ENCODE measurements around the gene ZBTB20. TPM values are rescaled to one million over a fixed set of nuclear protein-coding genes. Genes with fewer than 3 reads are reported as not detected.

Gene ZBTB20
- total RNA-seq, 1 experiment from 2014 or later = 10.7 TPM

DNA sequence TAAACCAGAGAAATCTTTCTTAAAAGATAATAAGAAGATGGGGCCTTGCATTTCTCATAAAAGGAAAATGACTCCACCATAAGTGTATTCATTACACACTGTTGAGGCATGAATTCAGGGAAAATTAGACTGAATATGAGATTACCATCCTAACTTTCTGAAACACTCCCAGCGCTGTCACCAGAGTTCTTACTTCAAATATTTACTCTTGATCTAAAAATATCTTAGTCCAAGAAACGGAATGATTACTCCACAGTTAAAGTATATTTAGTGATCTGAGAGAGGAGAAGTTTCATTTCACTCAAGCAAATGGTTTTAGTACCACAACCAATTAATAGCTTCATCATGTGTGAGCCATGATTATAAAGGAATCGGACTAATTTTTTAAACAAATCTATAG is 300.3 kb downstream of the ZBTB20 start:
- BruUV-seq (replicated peaks) = no TSS peak
- Mint-ChIP-seq H3K27me3 (ENCODE audit: insufficient read depth, unreplicated experiment) (no peaks in the 10 kb centered on the region), H3K9me3 (ENCODE audit: unreplicated experiment) (no peaks in the 10 kb centered on the region), H3K4me3 (ENCODE audit: unreplicated experiment) (no peak overlapping the region), H3K4me1 (ENCODE audit: insufficient read depth, unreplicated experiment) (peaks cover under 1% of the 10 kb centered on the region), H3K36me3 (ENCODE audit: insufficient read depth, unreplicated experiment) (no peaks in the 10 kb centered on the region), H3K27ac (ENCODE audit: low read depth, unreplicated experiment) (no peak overlapping the region)
- DNase-seq (ENCODE audit: unreplicated experiment) = no peak
- TF ChIP-seq, protein P1, sequence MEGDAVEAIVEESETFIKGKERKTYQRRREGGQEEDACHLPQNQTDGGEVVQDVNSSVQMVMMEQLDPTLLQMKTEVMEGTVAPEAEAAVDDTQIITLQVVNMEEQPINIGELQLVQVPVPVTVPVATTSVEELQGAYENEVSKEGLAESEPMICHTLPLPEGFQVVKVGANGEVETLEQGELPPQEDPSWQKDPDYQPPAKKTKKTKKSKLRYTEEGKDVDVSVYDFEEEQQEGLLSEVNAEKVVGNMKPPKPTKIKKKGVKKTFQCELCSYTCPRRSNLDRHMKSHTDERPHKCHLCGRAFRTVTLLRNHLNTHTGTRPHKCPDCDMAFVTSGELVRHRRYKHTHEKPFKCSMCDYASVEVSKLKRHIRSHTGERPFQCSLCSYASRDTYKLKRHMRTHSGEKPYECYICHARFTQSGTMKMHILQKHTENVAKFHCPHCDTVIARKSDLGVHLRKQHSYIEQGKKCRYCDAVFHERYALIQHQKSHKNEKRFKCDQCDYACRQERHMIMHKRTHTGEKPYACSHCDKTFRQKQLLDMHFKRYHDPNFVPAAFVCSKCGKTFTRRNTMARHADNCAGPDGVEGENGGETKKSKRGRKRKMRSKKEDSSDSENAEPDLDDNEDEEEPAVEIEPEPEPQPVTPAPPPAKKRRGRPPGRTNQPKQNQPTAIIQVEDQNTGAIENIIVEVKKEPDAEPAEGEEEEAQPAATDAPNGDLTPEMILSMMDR (IDR thresholded peaks at IDR 0.05; ENCODE audit: unreplicated experiment) = no peak
- ChIA-PET CTCF (interaction anchor here (0.6 kb wide), 1 partner anchor 53 kb away, joined by 4 read pairs; no protein-coding TSS in a partner anchor), POLR2A (no interaction called here)
- intact Hi-C loops (cut with micrococcal nuclease) = no loop called here

DNA sequence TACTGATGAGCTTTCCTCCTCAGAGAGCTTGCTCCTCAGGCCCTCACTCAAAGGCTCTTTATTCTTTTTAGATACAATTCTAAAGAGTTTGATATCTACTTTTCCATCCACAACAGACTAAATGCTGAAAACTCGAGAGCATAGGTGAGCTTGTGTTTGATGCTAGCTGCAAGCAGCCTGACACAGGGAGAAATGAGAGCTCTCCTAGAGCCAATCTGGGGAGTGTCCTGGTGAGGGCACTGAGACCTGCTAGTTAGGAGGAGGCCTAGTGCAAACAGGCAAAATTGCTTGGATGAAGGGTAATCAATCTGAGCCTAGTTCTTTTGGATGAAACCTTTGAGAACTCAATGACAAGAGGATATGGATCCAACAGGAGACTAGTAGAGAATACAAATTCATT is 300.8 kb downstream of the ZBTB20 start:
- Mint-ChIP-seq H3K36me3 (ENCODE audit: insufficient read depth, unreplicated experiment) (no peaks in the 10 kb centered on the region), H3K4me1 (ENCODE audit: insufficient read depth, unreplicated experiment) (peaks cover 6% of the 10 kb centered on the region), H3K9me3 (ENCODE audit: unreplicated experiment) (no peaks in the 10 kb centered on the region), H3K27ac (ENCODE audit: low read depth, unreplicated experiment) (no peak overlapping the region), H3K27me3 (ENCODE audit: insufficient read depth, unreplicated experiment) (no peaks in the 10 kb centered on the region), H3K4me3 (ENCODE audit: unreplicated experiment) (no peak overlapping the region)
- intact Hi-C loops (cut with micrococcal nuclease) = no loop called here
- no peak for DNase-seq (ENCODE audit: unreplicated experiment)
- TF ChIP-seq, protein P1 (IDR thresholded peaks at IDR 0.05; ENCODE audit: unreplicated experiment) = no peak
- ChIA-PET CTCF (interaction anchor here (0.6 kb wide), 1 partner anchor 364 kb away, joined by 3 read pairs; no protein-coding TSS in a partner anchor), POLR2A (no interaction called here)
- no TSS peak for BruUV-seq (replicated peaks)

DNA sequence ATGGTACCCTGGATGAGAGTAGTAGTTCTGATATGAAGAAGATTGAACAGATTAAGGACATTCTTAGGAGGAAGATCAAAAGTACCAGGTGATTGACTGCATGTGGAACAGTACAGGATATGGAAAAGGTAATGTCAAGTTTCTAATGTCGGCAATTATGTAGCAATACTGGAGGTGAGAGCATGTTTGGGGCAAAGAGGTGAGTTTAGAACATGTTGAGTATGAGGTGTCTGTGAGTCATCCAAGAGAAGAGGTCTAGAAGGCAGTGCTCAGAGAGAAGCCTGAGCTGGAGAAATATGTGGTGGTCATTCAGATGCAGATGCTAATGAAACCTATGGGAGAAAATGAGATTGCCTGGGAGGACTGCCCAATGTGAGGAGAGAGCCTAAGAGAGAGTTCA is 305.6 kb downstream of the ZBTB20 start:
- DNase-seq (ENCODE audit: unreplicated experiment) = peak; percentile 42
- CTCF ChIA-PET = interaction anchor here (0.6 to 0.7 kb wide), 2 partner anchors 201 to 793 kb away, joined by 3 to 4 read pairs; no protein-coding TSS in a partner anchor
- TF ChIP-seq, protein P1 (IDR thresholded peaks at IDR 0.05; ENCODE audit: unreplicated experiment) = no peak
- no peak overlapping the region for H3K4me3 Mint-ChIP-seq (ENCODE audit: unreplicated experiment)
- intact Hi-C loops (cut with micrococcal nuclease) = no loop called here
- H3K27ac Mint-ChIP-seq (ENCODE audit: low read depth, unreplicated experiment) = no peak overlapping the region
- peaks cover 5% of the 10 kb centered on the region for H3K36me3 Mint-ChIP-seq (ENCODE audit: insufficient read depth, unreplicated experiment)
- H3K4me1 Mint-ChIP-seq (ENCODE audit: insufficient read depth, unreplicated experiment) = peaks cover 10% of the 10 kb centered on the region
- H3K9me3 Mint-ChIP-seq (ENCODE audit: unreplicated experiment) = no peaks in the 10 kb centered on the region
- no TSS peak for BruUV-seq (replicated peaks)
- H3K27me3 Mint-ChIP-seq (ENCODE audit: insufficient read depth, unreplicated experiment) = no peaks in the 10 kb centered on the region
- POLR2A ChIA-PET = no interaction called here

DNA sequence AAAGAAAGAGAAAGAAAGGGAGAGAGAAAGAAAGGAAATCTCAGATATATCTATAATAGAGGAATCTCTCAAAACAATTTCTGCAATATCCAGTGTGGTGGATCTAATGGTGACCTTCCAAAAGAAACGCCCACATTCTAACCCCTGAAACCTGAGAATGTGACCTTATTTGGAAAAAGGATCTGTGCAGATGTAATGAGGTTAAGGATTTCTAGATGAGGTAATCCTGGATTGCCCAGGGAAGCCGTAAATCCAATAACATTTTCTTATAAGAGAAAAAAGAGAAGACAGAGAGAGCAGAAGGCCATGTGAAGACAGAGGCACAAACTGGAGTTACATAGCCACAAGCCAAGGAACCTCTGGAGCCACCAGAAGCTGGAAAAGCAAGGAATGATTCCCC is 307.6 kb downstream of the ZBTB20 start:
- TF ChIP-seq, protein P1 (IDR thresholded peaks at IDR 0.05; ENCODE audit: unreplicated experiment) = no peak
- ChIA-PET POLR2A (no interaction called here), CTCF (interaction anchor here (0.6 to 0.8 kb wide), 2 partner anchors 10 to 550 kb away, joined by 3 read pairs; no protein-coding TSS in a partner anchor)
- Mint-ChIP-seq H3K27ac (ENCODE audit: low read depth, unreplicated experiment) (no peak overlapping the region), H3K4me3 (ENCODE audit: unreplicated experiment) (no peak overlapping the region), H3K4me1 (ENCODE audit: insufficient read depth, unreplicated experiment) (peaks cover 10% of the 10 kb centered on the region), H3K36me3 (ENCODE audit: insufficient read depth, unreplicated experiment) (peaks cover 5% of the 10 kb centered on the region), H3K9me3 (ENCODE audit: unreplicated experiment) (no peaks in the 10 kb centered on the region), H3K27me3 (ENCODE audit: insufficient read depth, unreplicated experiment) (no peaks in the 10 kb centered on the region)
- DNase-seq (ENCODE audit: unreplicated experiment) = peak; percentile 4
- BruUV-seq (replicated peaks) = no TSS peak
- intact Hi-C loops (cut with micrococcal nuclease) = no loop called here

Measured in MCF 10A (cell line).